ENCODE results near the gene GZF1.

Gene GZF1

DNA sequence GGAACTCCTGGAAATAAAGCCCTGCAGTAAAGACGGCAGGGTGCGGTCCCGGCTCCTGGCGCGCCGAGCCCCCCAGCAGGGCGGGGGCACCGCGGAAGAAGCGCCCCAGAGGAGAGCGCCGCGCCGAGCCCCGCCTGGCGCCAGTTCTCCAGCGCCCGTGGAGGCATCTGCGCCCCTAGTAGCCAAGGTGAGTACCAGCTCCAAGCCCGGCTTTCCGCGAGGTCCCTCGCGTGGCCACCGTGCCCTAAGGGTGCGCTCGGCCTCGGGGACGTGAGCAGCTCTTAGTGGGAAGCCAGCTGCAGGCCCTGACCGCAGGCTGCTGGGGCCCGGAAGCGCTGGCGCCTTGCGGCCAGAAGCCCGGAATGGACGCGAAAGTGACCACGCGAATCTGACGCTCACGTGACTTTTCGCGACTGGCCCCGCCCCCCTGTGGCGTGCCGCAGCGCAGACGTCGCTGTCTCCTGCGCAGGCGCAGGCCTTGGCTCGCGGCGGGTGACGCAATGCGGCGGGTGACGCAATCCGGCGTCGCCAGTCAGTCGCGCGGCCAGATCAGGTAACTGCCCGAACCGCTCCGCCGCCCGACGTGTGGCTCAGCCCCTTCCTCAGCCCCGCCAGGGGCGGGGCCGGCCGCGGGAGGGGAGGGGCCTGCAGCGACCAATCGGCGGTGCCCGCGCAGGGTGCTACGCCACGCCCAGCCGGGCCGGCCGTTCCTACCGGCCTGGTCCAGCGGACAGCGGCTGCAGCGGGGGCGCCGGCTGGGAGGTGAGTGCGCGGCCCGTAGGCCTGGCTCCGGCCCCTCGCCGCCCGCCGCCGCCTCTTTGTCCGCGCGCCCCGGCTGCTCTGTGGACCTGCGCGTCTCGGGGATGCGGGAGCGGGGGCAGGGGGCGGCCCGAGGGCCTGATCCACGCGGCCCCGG, at the start of gene GZF1:
TSS of gene GZF1 (plus strand) at position 707 of the 916 bp plus-strand sequence. CDS start 2,202 bp downstream, outside the sequence.
- peak; percentile 98 for DNase-seq

DNA sequence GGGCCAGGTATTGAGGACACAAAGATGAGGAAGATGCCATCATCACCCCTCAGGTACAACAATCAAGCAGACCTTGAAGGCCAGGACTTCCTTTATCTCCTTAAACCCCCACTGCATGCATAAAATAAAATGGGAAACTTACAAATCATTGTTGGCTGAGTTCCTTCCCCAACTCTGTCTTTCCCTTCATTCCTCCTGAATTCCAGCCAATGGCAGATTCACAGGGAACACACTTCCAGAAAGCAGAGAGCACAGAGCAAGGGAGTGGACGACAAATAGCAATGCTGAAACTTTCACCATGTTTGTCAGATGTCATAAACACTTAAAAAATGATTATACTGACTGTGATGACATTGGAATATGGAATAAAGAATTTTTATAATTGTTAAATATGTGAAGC, 48.7 kb upstream of the GZF1 start:
- DNase-seq = no peak

DNA sequence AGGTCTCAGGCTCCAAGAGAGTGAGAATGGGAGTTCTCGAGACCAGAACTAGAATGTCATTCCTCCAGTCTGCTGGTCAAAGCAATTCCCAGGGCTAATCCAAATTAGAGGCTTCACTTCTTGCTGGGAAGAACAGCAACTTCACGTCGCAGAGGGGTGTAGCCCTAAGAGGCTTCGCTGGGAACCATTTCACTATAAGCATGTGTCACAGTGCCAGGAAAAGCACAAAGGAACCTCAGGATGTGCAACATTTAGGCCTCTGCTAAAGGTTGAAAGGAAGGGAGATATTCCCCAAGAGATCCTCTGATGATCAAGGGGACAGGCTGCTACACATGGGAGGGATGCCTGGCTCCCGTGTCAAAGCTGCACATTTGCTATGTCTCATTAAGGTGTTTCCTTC, 47.3 kb upstream of the GZF1 start:
- no peak for DNase-seq

DNA sequence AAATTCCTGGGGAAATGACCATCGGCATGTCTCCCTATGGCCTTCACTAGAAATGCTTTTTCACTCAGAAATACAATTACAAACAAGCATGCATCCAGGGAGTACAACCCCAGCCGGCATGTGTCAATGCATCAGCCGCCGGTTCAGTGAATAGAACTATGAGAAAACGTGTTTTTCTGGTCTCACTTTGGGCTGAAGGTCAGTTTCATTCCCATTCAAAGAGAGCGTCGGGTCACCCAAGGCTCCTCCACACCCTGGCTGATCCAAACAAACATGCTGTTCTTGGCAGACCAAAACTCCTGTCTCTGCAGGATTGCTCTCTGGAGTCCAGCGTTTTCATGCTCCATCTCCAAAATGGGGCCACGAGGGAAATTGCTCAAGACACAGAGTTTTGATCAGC, 46.9 kb upstream of the GZF1 start:
- DNase-seq = no peak

DNA sequence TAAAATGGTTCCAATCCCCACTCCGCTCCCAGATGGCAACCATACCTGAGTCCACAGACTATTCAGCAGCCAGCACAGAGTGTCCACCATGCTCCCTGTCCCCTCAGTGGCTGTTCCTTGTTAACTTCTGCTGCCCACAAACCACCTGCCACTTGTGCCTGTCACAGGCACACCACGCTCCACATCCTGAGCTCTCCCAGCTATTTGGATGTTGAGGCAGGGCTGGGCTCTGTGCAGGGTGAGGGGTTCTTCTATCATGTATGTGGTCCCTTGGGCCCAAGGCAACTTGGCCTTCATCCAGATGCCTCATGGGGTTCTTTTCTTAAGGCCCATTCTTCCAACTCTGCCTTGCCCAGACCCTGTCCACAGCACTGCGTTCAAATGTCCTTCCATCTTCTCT, 45.4 kb upstream of the GZF1 start:
- DNase-seq = no peak

DNA sequence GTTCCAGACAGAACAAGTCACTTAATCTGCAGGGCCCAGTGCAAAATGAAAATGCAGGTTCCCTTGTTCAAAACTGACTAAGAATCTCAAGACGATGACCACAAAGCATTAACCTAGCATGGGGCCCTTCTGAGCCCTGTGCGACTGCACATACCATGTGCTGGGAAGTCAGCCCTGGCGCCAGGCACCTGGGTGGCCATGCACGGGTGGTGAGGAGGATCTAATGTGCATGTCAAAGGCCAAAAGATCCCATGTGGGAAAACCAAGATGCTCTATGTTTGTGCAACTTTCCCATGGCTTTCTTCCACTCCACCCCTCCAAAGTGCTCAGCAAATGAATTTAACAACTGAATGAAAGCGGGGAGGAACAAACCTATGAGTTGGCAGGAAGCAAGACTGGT, 44.9 kb upstream of the GZF1 start:
- DNase-seq = no peak

DNA sequence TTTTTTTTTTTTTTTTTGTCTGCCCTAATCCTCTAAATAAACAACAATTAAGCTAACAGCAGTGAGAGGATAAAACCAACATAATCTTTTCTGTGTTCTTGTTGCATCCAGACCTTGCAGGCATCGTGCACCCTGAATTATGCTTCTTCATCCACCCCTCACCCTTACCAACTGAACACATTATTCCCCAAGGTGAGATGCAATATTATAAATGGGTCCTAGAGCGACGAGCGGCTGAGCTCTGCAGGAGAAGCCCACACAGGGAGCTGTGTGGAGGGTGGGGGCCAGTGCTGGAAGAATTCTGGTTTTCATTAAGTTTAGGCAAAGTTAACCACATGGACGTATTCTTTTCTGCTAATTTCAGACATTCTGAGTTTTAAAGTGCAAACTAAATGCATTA, 43.6 kb upstream of the GZF1 start:
- no peak for DNase-seq

DNA sequence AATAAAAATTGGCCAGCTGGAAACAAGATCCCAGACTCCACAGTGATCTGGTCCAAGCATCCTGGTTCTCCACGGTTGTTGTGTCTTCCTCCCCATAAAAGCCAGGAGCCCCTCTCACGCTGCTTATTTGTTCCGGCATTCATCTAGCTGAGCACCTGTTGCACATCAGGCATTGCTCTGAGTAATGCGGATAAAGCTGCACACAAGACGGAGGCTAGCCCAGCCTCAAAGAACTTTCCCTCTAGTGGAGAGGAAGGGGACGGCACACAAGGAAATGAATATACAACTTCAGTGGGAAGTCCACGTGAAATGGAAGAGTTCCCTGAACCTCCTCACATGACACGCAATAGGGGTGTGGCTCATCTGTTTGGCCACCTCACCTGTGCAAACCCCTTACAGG, 41.7 kb upstream of the GZF1 start:
- DNase-seq = no peak

DNA sequence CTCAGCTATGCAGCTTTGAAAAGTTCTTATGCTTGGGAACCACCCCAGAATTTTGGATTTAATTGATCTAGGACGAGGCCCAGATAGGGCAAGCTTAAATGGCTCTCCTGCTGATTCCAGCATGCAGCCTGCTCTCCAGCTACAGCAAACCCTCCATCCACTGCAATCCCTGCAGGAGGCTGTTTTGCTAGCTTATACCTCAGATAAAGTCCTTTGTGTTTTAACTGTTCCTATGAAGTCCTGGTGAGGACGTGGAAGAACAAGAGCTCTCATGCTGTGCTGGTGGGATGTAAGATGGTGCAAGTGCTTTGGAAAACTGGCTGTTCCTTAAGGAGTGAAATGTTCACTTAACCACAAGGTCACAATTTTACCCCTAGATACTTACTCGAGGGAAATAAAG, 36.9 kb upstream of the GZF1 start:
- no peak for DNase-seq

DNA sequence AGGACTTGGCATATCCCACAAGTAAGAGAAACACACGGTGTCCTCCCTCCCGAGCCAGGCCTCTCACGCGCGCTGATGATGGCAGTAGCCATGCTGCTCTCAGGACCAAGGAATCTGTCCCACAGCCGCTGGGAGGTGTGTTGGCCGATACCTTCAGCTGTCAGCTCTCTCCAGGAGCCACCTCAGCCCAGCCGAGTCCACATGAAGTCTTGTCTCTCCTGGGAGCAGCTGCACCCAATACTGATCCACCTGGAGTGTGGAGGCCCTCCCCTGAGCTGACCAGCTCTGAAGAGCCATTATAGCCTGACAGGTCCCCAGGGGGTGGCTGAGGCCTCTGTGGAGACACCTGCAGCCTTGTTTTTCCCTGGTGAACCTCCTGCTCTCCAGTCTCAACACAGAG, 35.2 kb upstream of the GZF1 start:
- DNase-seq = no peak

DNA sequence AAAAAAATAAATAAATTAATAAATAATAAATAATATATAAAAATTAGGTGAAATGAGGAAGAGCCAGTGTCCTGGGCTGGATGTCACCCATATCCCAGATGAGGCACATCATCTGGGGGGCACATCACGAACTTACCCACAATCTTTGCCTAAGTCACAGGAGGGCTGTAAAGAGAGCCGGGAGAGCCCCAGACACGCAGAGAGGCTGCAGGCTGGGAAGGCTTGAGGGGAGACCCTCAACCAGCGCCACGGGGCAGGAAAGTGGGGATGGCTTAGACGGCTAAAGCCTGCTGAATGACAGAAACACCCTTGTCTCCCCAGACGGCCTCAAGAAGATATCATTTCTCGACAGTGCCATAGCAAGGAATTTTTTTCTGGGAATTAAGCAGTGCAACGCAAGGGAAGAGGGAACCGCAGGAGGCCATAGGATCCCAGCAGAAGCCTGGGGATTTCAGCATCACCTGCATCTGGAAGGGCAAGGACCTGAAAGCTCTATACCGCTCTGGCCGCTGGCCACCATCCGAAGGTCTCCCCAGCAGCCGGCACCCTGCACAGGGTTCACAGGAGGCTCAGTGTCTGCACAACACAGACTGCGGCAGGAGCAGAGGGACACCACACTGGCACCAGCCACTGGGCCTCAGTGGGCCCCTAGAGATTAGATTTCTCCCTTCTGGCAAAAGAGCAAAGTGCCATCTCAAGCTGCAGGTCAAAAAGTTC, 34.2 kb upstream of the GZF1 start:
- no peak for DNase-seq

DNA sequence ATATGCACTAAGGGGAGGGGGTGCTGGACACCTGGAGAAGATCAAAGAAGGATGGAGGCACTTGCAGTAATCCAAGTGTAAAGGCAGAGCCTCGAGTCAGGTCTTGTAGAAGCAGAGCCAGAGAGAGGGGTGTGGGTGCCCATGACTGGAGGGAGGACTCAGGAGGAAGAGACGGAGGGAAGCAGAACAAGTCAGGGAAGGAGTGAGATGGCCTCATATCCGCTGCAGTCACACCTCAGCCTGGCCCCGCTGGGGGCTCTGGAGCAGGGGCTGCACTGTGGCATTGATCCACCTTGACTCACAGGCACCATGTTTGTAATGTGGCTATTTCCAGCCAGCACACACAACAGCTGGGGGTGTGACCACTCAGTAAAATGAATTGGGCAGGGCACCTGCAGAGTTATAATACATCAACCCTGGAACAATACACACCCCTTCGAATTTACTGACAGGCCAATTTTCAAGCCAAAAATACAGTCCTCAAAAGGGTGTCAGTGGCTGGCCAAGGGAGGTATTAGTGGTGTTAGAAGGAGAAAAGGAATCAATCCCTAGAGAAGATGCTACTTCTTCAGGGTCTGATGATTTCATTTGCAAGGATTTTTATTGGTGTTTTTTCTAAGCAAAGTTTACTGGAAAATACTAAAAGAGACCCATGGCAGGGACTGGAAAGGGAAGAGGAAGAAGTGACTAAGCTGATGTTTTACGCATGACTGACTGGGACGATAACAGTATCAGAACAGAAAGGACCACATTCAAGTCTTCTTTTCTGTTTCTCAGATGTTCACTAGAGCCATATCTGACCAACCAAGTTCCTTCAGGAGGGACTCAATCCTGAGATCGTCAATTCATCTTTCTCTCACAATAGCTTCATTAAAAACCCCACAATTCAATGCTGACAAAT, 30.3 kb upstream of the GZF1 start:
- DNase-seq = no peak

DNA sequence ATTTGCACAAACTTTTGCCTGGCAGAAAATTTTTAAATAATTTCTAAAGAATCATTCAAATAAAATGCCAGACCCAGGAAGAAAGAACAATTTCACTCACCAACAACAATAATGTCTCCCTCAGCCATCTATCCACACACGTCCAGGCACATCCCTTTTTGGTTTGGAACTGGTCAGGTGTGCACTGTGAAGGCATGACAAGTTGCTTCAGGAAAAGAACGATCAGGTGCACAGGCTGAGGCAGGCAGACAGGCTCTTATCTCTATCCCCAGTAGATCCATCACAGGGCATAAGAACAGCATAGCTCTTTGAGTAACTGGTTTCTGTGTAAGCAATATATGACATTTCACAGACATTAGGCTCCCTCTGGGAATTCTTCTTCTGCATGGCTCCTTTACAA, 29.5 kb upstream of the GZF1 start:
- no peak for DNase-seq

DNA sequence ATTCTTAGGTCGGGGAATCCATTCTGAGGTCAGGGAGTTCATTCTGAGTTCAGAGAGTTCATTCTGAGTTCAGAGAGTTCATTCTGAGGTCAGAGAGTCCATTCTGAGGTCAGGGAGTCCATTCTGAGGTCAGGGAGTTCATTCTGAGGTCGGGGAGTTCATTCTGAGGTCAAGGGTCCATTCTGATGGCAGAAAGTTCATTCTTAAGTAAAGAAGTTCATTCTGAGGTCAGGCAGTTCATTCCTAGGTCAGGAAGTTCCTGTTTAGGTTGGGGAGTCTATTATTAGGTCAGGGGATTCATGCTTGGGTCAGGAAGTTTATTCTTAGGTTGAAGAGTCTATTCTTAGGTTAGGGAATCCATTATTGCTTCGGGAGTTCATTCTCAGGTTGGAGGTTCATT, 27.9 kb upstream of the GZF1 start:
- no peak for DNase-seq

DNA sequence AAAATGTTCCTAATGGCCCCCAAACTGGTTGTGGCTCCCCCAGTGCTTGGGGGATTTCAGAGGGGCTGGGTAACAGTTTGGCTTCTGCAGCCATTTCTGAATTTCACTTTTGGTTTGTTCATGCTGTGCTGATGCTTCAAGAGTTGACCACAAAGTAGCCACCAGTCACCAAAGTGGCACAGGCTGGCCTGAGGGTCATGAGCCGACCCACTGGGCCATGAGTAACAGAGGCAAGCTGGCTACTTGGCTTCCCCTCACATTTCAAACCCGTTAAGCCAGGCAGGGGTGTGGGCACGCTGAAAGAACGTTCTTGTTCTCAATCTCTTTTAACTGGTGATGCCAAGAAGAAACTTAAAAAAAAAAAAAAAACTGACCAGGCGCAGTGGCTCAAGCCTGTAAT, 26.5 kb upstream of the GZF1 start:
- no peak for DNase-seq

DNA sequence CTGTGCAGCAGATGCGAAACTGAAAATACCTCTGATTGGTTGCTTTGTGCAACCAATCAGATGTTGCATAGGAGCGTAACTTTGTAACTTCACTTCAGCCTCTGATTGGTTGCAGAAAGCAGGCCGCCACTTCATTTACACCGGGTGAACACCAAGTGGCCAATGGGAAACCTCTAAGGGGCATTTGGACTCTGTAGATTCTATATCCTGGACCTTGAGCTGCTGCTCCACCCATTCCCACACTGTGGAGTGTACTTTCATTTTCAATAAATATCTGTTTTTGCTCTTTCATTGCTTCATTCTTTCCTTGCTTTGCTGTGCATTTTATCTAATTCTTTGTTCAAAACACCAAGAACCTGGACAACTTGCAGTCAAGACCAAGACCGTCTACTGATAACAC, 25.5 kb upstream of the GZF1 start:
- no peak for DNase-seq

DNA sequence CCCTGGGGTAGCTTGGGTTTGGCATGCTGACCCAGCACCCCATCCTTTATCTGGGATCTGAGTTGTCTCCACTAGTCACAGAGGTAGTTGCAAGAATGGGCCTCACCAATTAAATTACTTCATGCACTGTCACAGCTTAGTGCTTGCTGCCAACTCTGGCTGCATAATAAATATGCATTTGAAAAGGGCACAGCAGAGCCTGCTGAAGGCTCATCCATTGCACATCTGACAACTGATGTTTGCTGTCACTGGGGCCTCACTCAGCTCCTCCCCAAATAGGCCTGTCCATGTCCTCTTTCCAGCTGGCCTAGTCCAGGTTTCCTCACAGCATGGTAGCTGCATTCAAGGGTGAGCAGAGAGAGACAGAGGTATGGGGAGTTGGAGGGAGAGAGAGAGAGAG, 24.7 kb upstream of the GZF1 start:
- no peak for DNase-seq

DNA sequence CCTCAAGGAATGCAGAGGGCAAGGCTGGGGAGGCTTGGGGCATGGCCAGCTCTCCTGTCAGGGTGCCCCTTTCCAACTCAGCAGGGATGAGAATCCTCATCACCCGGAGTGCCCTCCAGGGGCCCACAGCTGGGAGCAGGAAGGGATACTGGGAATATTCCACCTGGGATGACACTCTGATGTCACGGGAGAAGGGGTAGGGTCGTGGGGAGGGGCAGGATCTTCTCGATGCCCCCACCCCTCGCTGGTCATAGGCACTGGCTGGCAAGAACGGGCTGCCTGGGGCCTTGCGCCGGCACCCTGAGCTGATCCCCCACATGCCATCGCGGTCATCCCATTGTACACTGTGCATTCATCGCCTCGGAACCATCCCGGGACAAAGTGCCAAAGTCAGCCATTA, 22.0 kb upstream of the GZF1 start:
- DNase-seq = no peak

DNA sequence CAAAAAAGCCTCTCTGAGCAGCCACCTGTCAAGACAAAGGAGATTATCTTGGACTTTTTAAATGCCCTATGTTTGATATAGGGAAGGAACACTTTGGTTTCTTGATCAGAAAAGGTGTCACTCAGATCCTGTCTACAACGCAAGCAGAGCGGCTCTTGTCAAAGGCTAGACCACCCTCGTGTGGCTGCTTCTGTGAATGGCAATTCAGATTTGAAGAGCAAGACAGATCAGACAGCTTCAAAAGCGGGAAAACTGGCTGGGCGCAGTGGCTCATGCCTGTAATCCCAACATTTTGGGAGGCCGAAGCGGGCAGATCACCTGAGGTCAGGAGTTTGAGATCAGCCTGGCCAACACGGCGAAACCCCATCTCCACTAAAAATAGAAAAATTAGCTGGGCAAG, 21.5 kb upstream of the GZF1 start:
- no peak for DNase-seq

DNA sequence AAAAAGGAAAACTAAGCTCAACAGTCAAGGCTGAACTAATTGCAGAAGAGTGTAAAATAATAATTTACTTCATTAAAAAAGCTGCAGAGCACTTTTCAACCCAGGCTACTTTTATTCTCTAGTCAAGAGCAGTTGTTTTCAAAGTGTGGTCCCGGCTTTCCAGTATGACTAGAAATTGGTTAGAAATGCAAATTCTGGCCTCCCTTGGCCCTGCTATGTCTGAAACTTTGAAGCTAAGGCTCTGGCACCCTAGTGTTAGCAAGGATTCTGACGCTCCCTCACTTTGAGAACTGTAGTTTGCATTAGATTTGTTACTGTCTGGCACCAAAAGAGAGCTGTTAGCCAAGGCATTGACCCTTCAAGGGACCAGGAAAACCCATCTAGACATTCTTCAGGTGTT, 20.9 kb upstream of the GZF1 start:
- DNase-seq = no peak

DNA sequence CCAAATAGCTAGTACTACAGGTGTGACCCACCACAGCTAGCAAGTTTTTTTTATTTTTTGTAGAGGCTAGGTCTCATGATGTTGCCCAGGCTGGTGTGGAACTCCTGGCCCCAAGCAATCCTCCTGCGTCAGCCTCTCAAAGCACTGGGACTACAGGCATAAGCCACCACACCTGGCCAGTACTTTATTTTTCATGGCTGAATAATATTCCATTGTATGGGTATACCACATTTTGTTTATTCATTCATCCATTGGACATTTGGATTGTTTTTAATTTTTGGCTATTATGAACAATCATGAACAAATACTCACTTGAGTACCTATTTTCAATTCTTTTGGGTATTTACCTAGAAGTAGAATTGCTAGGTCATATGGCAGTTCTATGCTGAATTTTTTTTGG, 18.4 kb upstream of the GZF1 start:
- no peak for DNase-seq

DNA sequence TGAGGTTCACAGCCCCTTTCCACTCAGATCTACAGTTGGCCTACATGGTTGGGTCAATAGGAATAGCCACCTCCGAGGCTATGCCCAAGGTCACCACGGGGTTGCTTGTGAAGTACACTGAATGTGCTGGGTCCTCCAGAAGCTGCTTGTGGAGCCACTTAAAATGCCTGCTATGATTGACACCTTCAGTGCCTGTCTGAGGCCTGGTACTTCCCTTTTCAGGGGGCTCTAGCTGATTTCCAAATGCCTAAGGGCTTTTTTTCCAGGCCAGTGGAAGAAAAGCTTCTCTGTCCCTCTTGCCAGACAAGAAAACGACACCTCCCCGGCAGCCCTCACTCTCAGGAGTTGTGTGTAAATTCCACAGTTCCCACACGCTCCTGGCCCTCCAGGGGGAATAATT, 17.6 kb upstream of the GZF1 start:
- no peak for DNase-seq

DNA sequence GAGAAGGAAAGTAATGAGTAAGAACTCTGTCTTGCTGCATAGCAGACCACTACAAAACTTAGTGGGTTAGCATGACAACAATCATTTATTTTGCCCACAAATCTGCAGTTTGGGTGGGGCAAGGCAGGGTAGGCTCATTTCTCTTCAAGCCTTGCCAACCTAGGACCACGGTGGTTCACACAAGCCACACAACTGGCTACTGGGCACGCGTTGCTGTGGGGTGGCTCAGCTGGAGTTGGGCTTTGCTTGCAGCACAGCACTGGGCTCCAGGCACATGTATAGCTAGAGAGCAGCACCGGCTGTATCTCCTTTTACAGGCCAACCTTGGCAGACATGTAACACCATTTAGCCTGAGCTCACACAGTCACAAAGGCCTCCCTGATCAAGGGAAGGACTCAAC, 16.0 kb upstream of the GZF1 start:
- DNase-seq = no peak

DNA sequence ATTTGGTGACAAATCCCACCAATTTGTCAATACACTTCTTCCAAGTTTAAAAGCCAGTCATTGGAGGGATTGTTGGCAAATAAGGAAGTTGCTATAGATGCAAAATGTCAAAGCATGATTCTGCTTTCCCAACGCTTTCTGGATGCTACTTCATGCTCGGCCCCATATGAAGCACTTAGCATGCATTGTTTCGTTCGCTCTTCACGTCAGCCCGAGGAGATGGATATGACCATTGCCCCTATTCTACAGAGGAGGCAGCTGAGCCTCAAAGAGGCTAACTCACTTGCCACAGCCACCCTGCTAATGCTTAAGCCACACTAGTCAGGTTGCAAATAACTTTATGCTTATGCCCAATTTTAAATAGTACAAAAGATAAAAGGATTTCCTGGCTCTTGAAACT, 14.2 kb upstream of the GZF1 start:
- DNase-seq = no peak

Measured in stimulated activated CD4-positive, alpha-beta T cell treated with anti-CD3 and anti-CD28 coated beads, Interleukin-12 subunit alpha, Interleukin-12 subunit beta, amount 100 ng/mL, for 4 hours (primary cell).